A549 (cell line): ENCODE measurements around the gene KIAA1755. TPM values are rescaled to one million over a fixed set of nuclear protein-coding genes. Genes with fewer than 3 reads are reported as not detected.

Experiments
- ATAC-seq, 2 experiments: fragments of 200-7000 bp in 1 of 2; fragments of >200 bp in 1 of 2; cut with Nextera tagmentation in 1 of 2; cut with Tn5 transposase in 1 of 2; 3 replicates each; pipeline versions ENCODE4 v1.8.0 to v1.9.1; 2018 to 2020; ENCODE audit warnings: mild to moderate bottlenecking in 1 of 2, moderate library complexity in 1 of 2
- CTCF ChIA-PET: fragments of 300-600 bp; sonication (Branson Sonifier 250); formaldehyde crosslinking; extraction: SDS; loops from one replicate; lab custom pipeline; 2021; ENCODE audit warnings: antibody characterized with exemption, inconsistent platforms; lab: Yijun Ruan, JAX
- POLR2A ChIA-PET: fragments of 350-600 bp; formaldehyde crosslinking; extraction: SDS; loops from one replicate; lab custom pipeline; 2021; ENCODE audit warnings: antibody characterized with exemption, inconsistent platforms; lab: Yijun Ruan, JAX
- DNase-seq, 2 experiments: peaks; one replicate each; pipeline versions ENCODE4 v3.0.0 to v3.0.0-alpha.2; 2011 to 2016; ENCODE audit warnings: low read depth in 1 of 2, low spot score in 1 of 2
- FAIRE-seq: peaks from 2 replicates; lab custom pipeline; 2011; peaks lifted over from hg19 to GRCh38; lab: Jason Lieb, UNC
- H3K27ac ChIP-seq, 2 experiments: fragments of >200 bp; sonication (Bioruptor Twin); formaldehyde crosslinking; 3 replicates each; pipeline ENCODE4 v1.5.1; 2016 to 2017
- H3K4me1 ChIP-seq: fragments of >200 bp; sonication (Bioruptor Twin); formaldehyde crosslinking; 3 replicates; pipeline ENCODE4 v1.6.1; 2016
- H3K4me2 ChIP-seq: fragments of >200 bp; sonication (Bioruptor Twin); formaldehyde crosslinking; 3 replicates; pipeline ENCODE4 v1.6.1; 2016
- H3K4me3 ChIP-seq: fragments of >200 bp; sonication (Bioruptor Twin); formaldehyde crosslinking; 3 replicates; pipeline ENCODE4 v1.5.1; 2016
- H3K9me3 ChIP-seq: fragments of >200 bp; sonication (Bioruptor Twin); formaldehyde crosslinking; 3 replicates; pipeline ENCODE4 v1.6.1; 2016
- ATOH8 ChIP-seq: fragments of 250-450 bp; sonication (Bioruptor Pico); IDR thresholded peaks from 2 replicates; pipeline ENCODE4 v1.5.0; 2020; ENCODE audit warnings: low read depth, mild to moderate bottlenecking, moderate library complexity
- CEBPB ChIP-seq, 2 experiments: fragments of >200 bp in 1 of 2; sonication (Bioruptor Twin) in 1 of 2; formaldehyde crosslinking in 1 of 2; IDR thresholded peaks; 2 replicates each; pipeline ENCODE4 v1.6.1; 2012 to 2016
- CTCF ChIP-seq: fragments of >200 bp; sonication (Bioruptor Twin); formaldehyde crosslinking; IDR thresholded peaks from 3 replicates; pipeline ENCODE4 v1.5.1; 2016
- ELK1 ChIP-seq: fragments of 150-350 bp; IDR thresholded peaks from 2 replicates; pipeline ENCODE4 v1.6.1; 2014; ENCODE audit warnings: low read depth, mild to moderate bottlenecking, low read length
- EP300 ChIP-seq, 2 experiments: fragments of >200 bp; sonication (Bioruptor Twin); formaldehyde crosslinking; IDR thresholded peaks; 2 replicates in 1 of 2; 3 replicates in 1 of 2; pipeline ENCODE4 v1.6.1; 2016 to 2017
- FOSB ChIP-seq: fragments of 250-450 bp; sonication (Bioruptor Pico); IDR thresholded peaks from 2 replicates; pipeline ENCODE4 v1.5.0; 2020; ENCODE audit warnings: mild to moderate bottlenecking, moderate library complexity
- GATA3 ChIP-seq: IDR thresholded peaks from 2 replicates; pipeline ENCODE4 v1.6.1; 2012; ENCODE audit warnings: borderline replicate concordance
- KDM5A ChIP-seq: fragments of 200-600 bp; sonication (generic); IDR thresholded peaks from 2 replicates; pipeline ENCODE4 v1.6.1; 2016; ENCODE audit warnings: antibody characterized with exemption, mild to moderate bottlenecking
- MAX ChIP-seq: IDR thresholded peaks from 2 replicates; pipeline ENCODE4 v1.6.1; 2012
- MYC ChIP-seq: IDR thresholded peaks from 2 replicates; pipeline ENCODE4 v1.6.1; 2012; ENCODE audit warnings: mild to moderate bottlenecking, inconsistent platforms, low read length, improper control_type of control experiment, borderline replicate concordance
- NPAS2 ChIP-seq: fragments of 250-450 bp; sonication (Bioruptor Pico); IDR thresholded peaks from 2 replicates; pipeline ENCODE4 v1.8.0; 2022; ENCODE audit warnings: mild to moderate bottlenecking, moderate library complexity, borderline replicate concordance
- PBX3 ChIP-seq: IDR thresholded peaks from 2 replicates; pipeline ENCODE4 v1.6.1; 2012
- RAD21 ChIP-seq, 2 experiments: fragments of >200 bp in 1 of 2; sonication (Bioruptor Twin) in 1 of 2; formaldehyde crosslinking in 1 of 2; IDR thresholded peaks in 1 of 2; conservative IDR thresholded peaks in 1 of 2; 2 replicates in 1 of 2; 3 replicates in 1 of 2; pipeline ENCODE4 v1.6.1; 2012 to 2018; ENCODE audit warnings: inconsistent platforms in 1 of 2
- RFX5 ChIP-seq: fragments of 450-650 bp; IDR thresholded peaks from 2 replicates; pipeline ENCODE4 v1.7.1; 2014; ENCODE audit warnings: antibody characterized with exemption, mild to moderate bottlenecking, moderate library complexity
- SMC3 ChIP-seq: fragments of >200 bp; sonication (Bioruptor Twin); formaldehyde crosslinking; IDR thresholded peaks from 3 replicates; pipeline ENCODE4 v1.6.1; 2018; ENCODE audit warnings: inconsistent platforms
- ZSCAN20 ChIP-seq: fragments of 250-450 bp; sonication (Bioruptor Pico); IDR thresholded peaks from 2 replicates; pipeline ENCODE4 v1.8.0; 2022; ENCODE audit warnings: mild to moderate bottlenecking, moderate library complexity
- WGBS: methylation state at CpG from one replicate; pipeline ENCODE4 v1.1.6; 2017; ENCODE audit errors: missing lambda C conversion rate; 5-methylcytosine and 5-hydroxymethylcytosine counted together
- polyA plus RNA-seq, 4 experiments: library from polyadenylated mRNA; depleted of rRNA in 3 of 4; stranded (reverse); fragments of >200 nt; fragmentation: RNase III in 1 of 4; extraction: RNeasy Plus Mini Kit Qiagen cat#74134 plus additional on column Dnase treatment in 1 of 4; gene quantifications; 2 replicates in 3 of 4; 3 replicates in 1 of 4; pipeline ENCODE4 v1.2.3, GENCODE V29; 2011 to 2017

Gene KIAA1755
- polyA plus RNA-seq, 2 of the 4 experiments (the other 2 are of a cell fraction), result 0.04 to 0.21 TPM

- H3K9me3 ChIP-seq, result peaks cover 56% of the 10 kb centered on the region
- FAIRE-seq (no peak), ATAC-seq (peak in 1 of 2 experiments; percentile 67; a peak in 3 of 6 replicates), DNase-seq (peak in 1 of 2 experiments; percentile 71)
- ChIA-PET POLR2A (no interaction called here), CTCF (interaction anchor here (0.9 to 2.8 kb wide), 11 partner anchors 9 to 186 kb away, joined by 3 to 13 read pairs (median 5); no protein-coding TSS in a partner anchor)
- H3K27ac ChIP-seq, result no peak overlapping the region
- WGBS, result 22% methylated on average over 5 of the region's 5 CpGs
- no peaks in the 10 kb centered on the region for H3K4me1 ChIP-seq
- no peak overlapping the region for H3K4me3 ChIP-seq
- TF ChIP-seq ATOH8 (no peak), CTCF (peak; percentile 32), MYC (no peak), RAD21 (conservative IDR thresholded peaks at IDR 0.05 in 1 of 2, IDR thresholded peaks at IDR 0.05 in 1 of 2) (peak in 1 of 2 experiments; percentile 38; a peak in 2 of 5 replicates)
- no peak overlapping the region for H3K4me2 ChIP-seq
Observed at GRCh38 chr20:38242848-38243708, 17.5 kb downstream of the KIAA1755 start.

GRCh38 chr20:38241201-38241600, 19.3 kb downstream of the KIAA1755 start:
- Histone ChIP-seq H3K4me3 (no peak overlapping the region), H3K4me2 (no peak overlapping the region), H3K27ac (no peak overlapping the region), H3K9me3 (peaks cover 58% of the 10 kb centered on the region), H3K4me1 (no peaks in the 10 kb centered on the region)
- ChIA-PET POLR2A (no interaction called here), CTCF (interaction anchor here (0.5 to 12.7 kb wide), 3 partner anchors 11 to 79 kb away, joined by 4 to 107 read pairs (median 5); no protein-coding TSS in a partner anchor)
- FAIRE-seq (no peak), ATAC-seq (no peak), DNase-seq (no peak)
- 19% methylated on average over 3 of the region's 3 CpGs for WGBS
- TF ChIP-seq RAD21 (conservative IDR thresholded peaks at IDR 0.05 in 1 of 2, IDR thresholded peaks at IDR 0.05 in 1 of 2) (no peak), KDM5A (no peak), SMC3 (no peak), PBX3 (no peak), GATA3 (no peak), EP300 (IDR thresholded peaks at IDR 0.05) (no peak), RFX5 (no peak), NPAS2 (no peak), ELK1 (no peak), ZSCAN20 (CRISPR knock-in tag) (no peak), FOSB (CRISPR knock-in tag) (no peak), CEBPB (IDR thresholded peaks at IDR 0.05) (no peak), MAX (no peak)
